Ascending aorta (tissue), 2 donors: ENCODE data around the gene PSMB10. TPM values are rescaled to one million over a fixed set of nuclear protein-coding genes. Genes with fewer than 3 reads are reported as not detected.

Experiments used
- DNase-seq, 2 donors: peaks; one replicate each; pipeline ENCODE4 v3.0.0-alpha.2; 2019; ENCODE audit warnings: low spot score in 2 of 2
- H3K27ac ChIP-seq, 2 donors: fragments of 200-600 bp; sonication (generic); one replicate each; pipeline ENCODE4 v1.5.1; 2016 to 2017; ENCODE audit warnings: mild to moderate bottlenecking in 1 of 2
- H3K27me3 ChIP-seq: fragments of 200-600 bp; sonication (generic); one replicate; pipeline ENCODE4 v1.5.1; 2017
- H3K36me3 ChIP-seq, 2 donors: fragments of 200-600 bp; sonication (generic); one replicate each; pipeline ENCODE4 v1.5.1; 2016
- H3K4me1 ChIP-seq, 2 donors: fragments of 200-600 bp; sonication (generic); one replicate each; pipeline ENCODE4 v1.5.1; 2016 to 2017; ENCODE audit warnings: mild to moderate bottlenecking in 1 of 2
- H3K4me3 ChIP-seq, 2 donors: fragments of 200-600 bp; sonication (generic); one replicate each; pipeline ENCODE4 v1.5.1; 2016 to 2017; ENCODE audit warnings: mild to moderate bottlenecking in 1 of 2
- H3K9me3 ChIP-seq, 2 donors: fragments of 200-600 bp; sonication (generic); one replicate each; pipeline ENCODE4 v1.5.1; 2016
- intact Hi-C: fragments of 100-400 bp; cut with DNase I; formaldehyde crosslinking; loops from one replicate; pipeline ENCODE4 v1.15.1; 2023
- total RNA-seq: library from RNA; depleted of rRNA; stranded (reverse); fragments of >200 nt; gene quantifications from one replicate; pipeline ENCODE4 v1.1.0, GENCODE V29; 2016
- TF ChIP-seq, protein P1 (sequence below), 3 experiments: fragments of 200-600 bp in 2 of 3; fragments of 450-650 bp in 1 of 3; sonication (generic) in 2 of 3; IDR thresholded peaks; one replicate each; pipeline ENCODE4 v1.5.1; 2016 to 2019; ENCODE audit warnings: antibody characterized with exemption in 3 of 3, mild to moderate bottlenecking in 1 of 3, moderate library complexity in 1 of 3

Gene PSMB10
- total RNA-seq, 1 donor from 2014 or later = 13.9 TPM

DNA sequence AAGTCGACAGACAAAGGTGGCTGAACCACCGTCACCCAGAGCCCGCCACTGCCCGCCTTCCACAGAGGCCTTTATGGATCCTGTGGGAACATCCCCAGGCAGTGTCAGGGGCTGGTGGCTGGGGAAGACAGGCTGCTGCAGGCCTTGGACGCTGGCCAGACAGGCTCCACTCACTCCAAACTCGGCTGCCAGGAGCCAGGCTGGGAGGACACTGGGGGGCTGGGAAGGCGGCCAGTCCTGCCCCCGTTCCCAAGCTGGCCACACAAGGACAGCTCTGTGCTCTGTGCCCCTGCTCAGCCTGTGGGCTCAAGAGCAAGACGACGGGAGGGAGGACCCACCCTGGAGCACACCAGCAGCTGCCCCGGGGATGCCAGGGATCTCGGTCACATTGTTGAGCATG lies 14.8 kb upstream of the PSMB10 start:
- Histone ChIP-seq H3K4me1 (no peaks in the 10 kb centered on the region), H3K36me3 (peaks cover 90 to 95% of the 10 kb centered on the region in 2 donors), H3K4me3 (no peak overlapping the region), H3K9me3 (no peaks in the 10 kb centered on the region), H3K27ac (peak overlapping the region in 1 of 2 donors; percentile 33), H3K27me3 (no peaks in the 10 kb centered on the region)
- no peak for DNase-seq
- intact Hi-C loops = no loop called here
- TF ChIP-seq, protein P1, sequence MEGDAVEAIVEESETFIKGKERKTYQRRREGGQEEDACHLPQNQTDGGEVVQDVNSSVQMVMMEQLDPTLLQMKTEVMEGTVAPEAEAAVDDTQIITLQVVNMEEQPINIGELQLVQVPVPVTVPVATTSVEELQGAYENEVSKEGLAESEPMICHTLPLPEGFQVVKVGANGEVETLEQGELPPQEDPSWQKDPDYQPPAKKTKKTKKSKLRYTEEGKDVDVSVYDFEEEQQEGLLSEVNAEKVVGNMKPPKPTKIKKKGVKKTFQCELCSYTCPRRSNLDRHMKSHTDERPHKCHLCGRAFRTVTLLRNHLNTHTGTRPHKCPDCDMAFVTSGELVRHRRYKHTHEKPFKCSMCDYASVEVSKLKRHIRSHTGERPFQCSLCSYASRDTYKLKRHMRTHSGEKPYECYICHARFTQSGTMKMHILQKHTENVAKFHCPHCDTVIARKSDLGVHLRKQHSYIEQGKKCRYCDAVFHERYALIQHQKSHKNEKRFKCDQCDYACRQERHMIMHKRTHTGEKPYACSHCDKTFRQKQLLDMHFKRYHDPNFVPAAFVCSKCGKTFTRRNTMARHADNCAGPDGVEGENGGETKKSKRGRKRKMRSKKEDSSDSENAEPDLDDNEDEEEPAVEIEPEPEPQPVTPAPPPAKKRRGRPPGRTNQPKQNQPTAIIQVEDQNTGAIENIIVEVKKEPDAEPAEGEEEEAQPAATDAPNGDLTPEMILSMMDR (IDR thresholded peaks at IDR 0.05) = no peak

DNA sequence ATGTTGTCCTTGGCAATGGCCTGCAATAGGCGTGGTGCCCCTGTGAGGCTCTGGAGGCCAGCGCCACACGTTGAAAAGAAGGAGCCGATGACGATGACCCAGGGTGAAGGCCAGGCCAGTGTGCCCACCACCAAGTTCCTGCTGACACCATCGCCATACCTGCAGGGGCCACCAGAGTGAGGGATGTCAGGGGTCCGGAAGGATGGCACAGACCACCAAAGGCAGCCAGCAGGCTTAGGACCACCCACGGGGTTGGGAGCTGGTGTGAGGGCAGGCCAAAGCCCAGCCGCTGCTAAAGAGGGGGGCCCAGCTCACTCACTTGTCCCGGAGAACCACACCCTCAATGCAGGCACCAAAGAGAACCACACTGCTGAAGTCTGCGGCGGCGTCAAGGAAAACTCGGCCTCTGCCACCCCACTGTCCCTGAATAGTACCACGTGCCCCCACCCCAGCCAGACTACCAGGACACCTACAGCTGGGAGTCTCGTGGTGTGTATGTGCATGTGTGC lies 13.7 kb upstream of the PSMB10 start:
- H3K4me3 ChIP-seq = no peak overlapping the region
- TF ChIP-seq, protein P1 (IDR thresholded peaks at IDR 0.05) = no peak
- H3K27ac ChIP-seq = no peak overlapping the region
- no peaks in the 10 kb centered on the region for H3K9me3 ChIP-seq
- H3K4me1 ChIP-seq = no peaks in the 10 kb centered on the region
- H3K36me3 ChIP-seq = peaks cover 96 to 100% of the 10 kb centered on the region in 2 donors
- H3K27me3 ChIP-seq = no peaks in the 10 kb centered on the region
- DNase-seq = no peak
- intact Hi-C loops = no loop called here

DNA sequence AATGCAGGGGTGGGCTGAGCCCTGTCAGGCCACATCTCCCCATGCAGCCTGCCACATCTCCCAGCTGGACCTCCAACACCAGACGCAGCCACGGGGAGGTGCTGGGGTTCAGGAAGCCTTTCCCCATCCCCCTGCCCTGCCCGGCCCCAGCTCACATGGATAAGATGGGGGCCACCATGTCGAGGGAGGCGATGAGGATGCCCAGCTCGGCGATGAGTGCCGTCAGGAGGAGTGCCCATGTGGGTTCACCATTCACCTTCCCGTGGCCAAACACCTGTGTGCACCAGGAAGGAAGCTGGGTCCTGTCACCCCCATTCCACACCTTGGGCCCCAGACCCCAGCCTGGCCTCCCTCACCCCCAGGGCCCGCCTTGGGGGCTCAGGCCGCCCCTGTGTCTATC lies 13.0 kb upstream of the PSMB10 start:
- TF ChIP-seq, protein P1 (IDR thresholded peaks at IDR 0.05) = no peak
- Histone ChIP-seq H3K4me1 (peaks cover under 1 to 2% of the 10 kb centered on the region in 2 donors), H3K4me3 (no peak overlapping the region), H3K27ac (no peak overlapping the region), H3K36me3 (peaks cover 96 to 100% of the 10 kb centered on the region in 2 donors), H3K9me3 (no peaks in the 10 kb centered on the region), H3K27me3 (no peaks in the 10 kb centered on the region)
- intact Hi-C loops = loop anchor here (10.0 kb wide), 1 partner anchor 1025 kb away; the partner anchor contains the start of gene RRAD
- no peak for DNase-seq

DNA sequence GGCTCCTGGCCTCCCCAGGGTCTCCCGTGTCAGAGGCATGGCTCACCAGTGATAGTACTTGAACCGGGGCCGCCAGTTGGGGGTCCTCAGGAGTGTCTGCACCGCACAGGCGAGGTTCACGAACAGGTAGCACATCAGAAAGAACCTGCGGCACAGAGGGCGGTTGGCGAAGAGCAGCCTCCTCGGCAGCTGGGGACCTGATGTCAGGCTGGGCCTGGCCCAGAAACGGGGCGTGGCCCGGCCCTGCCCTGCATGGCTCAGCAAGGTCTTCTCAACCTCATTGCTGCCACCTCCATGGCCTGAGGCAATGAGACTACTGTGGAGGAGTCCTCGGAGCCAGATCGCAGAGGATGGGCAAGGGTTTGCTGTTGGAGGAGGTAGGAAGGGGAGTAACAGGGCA lies 11.4 kb upstream of the PSMB10 start:
- peaks cover 5 to 13% of the 10 kb centered on the region in 2 donors for H3K4me1 ChIP-seq
- H3K36me3 ChIP-seq = peaks cover 81 to 89% of the 10 kb centered on the region in 2 donors
- H3K4me3 ChIP-seq = no peak overlapping the region
- intact Hi-C loops = loop anchor here (10.0 kb wide), 1 partner anchor 1023 kb away; the partner anchor contains the start of gene RRAD
- H3K27ac ChIP-seq = peak overlapping the region in 1 of 2 donors; percentile 9
- TF ChIP-seq, protein P1 (IDR thresholded peaks at IDR 0.05) = no peak
- no peaks in the 10 kb centered on the region for H3K9me3 ChIP-seq
- no peak for DNase-seq
- no peaks in the 10 kb centered on the region for H3K27me3 ChIP-seq

DNA sequence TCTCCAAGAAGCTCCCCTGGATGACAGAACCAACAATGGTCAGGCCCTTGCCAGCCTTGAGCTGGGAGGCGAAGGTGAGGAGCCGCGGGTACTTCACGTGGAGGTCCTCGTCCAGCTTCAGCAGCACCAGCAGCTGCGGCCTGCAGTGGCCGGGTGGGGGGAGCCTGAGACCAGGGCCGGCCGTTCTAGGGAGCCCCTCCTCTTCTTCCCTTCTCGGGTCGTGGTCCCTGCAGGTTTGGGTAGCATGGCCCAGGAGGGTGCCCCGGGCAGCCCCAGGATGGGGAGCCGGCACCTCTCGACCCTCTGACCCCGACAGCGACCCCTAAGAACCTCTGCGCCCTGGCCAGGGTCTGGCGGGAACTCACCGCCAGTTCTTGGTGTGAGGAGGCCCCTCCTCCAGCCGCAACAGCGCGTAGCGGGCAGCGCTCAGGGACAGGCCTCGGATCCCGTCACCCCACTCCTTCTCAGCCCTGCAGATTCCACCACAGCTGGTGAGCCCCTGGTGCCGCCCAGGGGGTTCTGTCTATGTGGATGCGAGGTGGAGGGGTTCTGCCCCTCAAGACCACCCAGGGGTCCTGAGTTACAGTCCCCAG lies 10.4 kb upstream of the PSMB10 start:
- TF ChIP-seq, protein P1 (IDR thresholded peaks at IDR 0.05) = no peak
- H3K4me1 ChIP-seq = peaks cover 5 to 13% of the 10 kb centered on the region in 2 donors
- no peak for DNase-seq
- no peak overlapping the region for H3K4me3 ChIP-seq
- intact Hi-C loops = loop anchor here (10.0 kb wide), 1 partner anchor 1022 kb away; the partner anchor contains the start of gene RRAD
- no peaks in the 10 kb centered on the region for H3K9me3 ChIP-seq
- peaks cover 81 to 89% of the 10 kb centered on the region in 2 donors for H3K36me3 ChIP-seq
- H3K27ac ChIP-seq = no peak overlapping the region
- no peaks in the 10 kb centered on the region for H3K27me3 ChIP-seq
